Psoas muscle (tissue), 8 donors: Measurements from ENCODE around the gene EXOSC2. TPM values are rescaled to one million over a fixed set of nuclear protein-coding genes. Genes with fewer than 3 reads are reported as not detected.

Source experiments
- ATAC-seq, 4 donors: fragments of 200-7000 bp; cut with Tn5 transposase; one replicate each; pipeline ENCODE4 v1.9.1; 2020; ENCODE audit warnings: moderate library complexity in 3 of 4, mild to moderate bottlenecking in 2 of 4
- DNase-seq, 2 donors: peaks; one replicate each; pipeline ENCODE4 v3.0.0-alpha.2; 2020
- H3K27ac ChIP-seq: fragments of 200-600 bp; one replicate; pipeline ENCODE4 v1.8.0; 2022
- H3K27me3 ChIP-seq, 3 donors: fragments of 200-600 bp in 1 of 3; one replicate each; pipeline versions ENCODE4 v1.6.1 to v1.8.0; 2013 to 2022; ENCODE audit warnings: low read length in 2 of 3, mild to moderate bottlenecking in 2 of 3, moderate library complexity in 1 of 3; ENCODE audit not compliant: insufficient read depth in 3 of 3
- H3K36me3 ChIP-seq, 2 donors: fragments of 200-600 bp in 1 of 2; one replicate each; pipeline versions ENCODE4 v1.6.1 to v1.8.0; 2013 to 2022; ENCODE audit warnings: low read depth in 1 of 2, mild to moderate bottlenecking in 1 of 2, moderate library complexity in 1 of 2; ENCODE audit not compliant: insufficient read depth in 1 of 2
- H3K4me1 ChIP-seq: fragments of 200-600 bp; one replicate; pipeline ENCODE4 v1.8.0; 2022
- H3K4me3 ChIP-seq: fragments of 200-600 bp; one replicate; pipeline ENCODE4 v1.8.0; 2022; ENCODE audit warnings: mild to moderate bottlenecking
- H3K9me3 ChIP-seq: fragments of 200-600 bp; one replicate; pipeline ENCODE4 v1.8.0; 2022
- CTCF ChIP-seq: fragments of 200-600 bp; IDR thresholded peaks from one replicate; pipeline ENCODE4 v1.8.0; 2022; ENCODE audit warnings: antibody characterized with exemption
- WGBS, 3 donors: extraction: QIAGEN DNeasy Blood & Tissue Kit; methylation state at CpG; one replicate each; pipeline versions ENCODE4 v1.1.6 to v1.1.7; 2013; 5-methylcytosine and 5-hydroxymethylcytosine counted together
- intact Hi-C, 2 donors: fragments of 100-400 bp; cut with DNase I; formaldehyde crosslinking; loops; one replicate each; pipeline versions ENCODE4 v1.11.0 to v1.14.2; 2022
- polyA plus RNA-seq, 3 donors: library from polyadenylated mRNA; stranded (reverse); fragments of 200-250 nt; gene quantifications; one replicate each; pipeline ENCODE4 v1.2.3, GENCODE V29; 2013
- total RNA-seq, 4 donors: library from RNA; stranded (reverse); fragmentation: NEBNext Ultra II Directional in 2 of 4; extraction: Animal tissue kit (Norgen Biotek cat#: 25700) in 2 of 4; gene quantifications; one replicate each; pipeline versions ENCODE4 v1.2.1 to v1.2.4, GENCODE V29; 2021 to 2023
- donor health status: healthy with polysubstance abuse.
- donor health status: DM: no; HTN: no; CAD: no; lungs with moderate emphysema.
- donor health status: Bipolar disorder and iron deficiency.
- donor health status: healthy.
- donor health status: DM: yes; HTN: yes; CAD: no.
- donor health status: DM: no; HTN: no; CAD: no.
- donor health status: DM: no; HTN: no; CAD: no.
- donor health status: DM: yes; HTN: yes; CAD: no.

The EXOSC2 gene
- total and polyA plus RNA-seq, 7 donors, result 11.8 to 25.0 (median 15.5) TPM

GRCh38 chr9:130713286-130713960, 19.8 kb downstream of the EXOSC2 start:
- peak overlapping the region; percentile 89 for H3K27ac ChIP-seq
- peak in 2 of 4 donors; percentile 0 to 7 for ATAC-seq
- DNase-seq, result peak in 1 of 2 donors; percentile 62
- intact Hi-C loops, result loop anchor here in 1 of 2 donors (5.0 kb wide), 1 partner anchor 54 kb away; no protein-coding TSS in a partner anchor
- TF ChIP-seq CTCF, result no peak
- H3K36me3 ChIP-seq, result no peaks in the 10 kb centered on the region
- no peaks in the 10 kb centered on the region for H3K9me3 ChIP-seq
- H3K27me3 ChIP-seq, result no peaks in the 10 kb centered on the region
- H3K4me1 ChIP-seq, result peaks cover 25% of the 10 kb centered on the region
- H3K4me3 ChIP-seq, result peak overlapping the region; percentile 94
- WGBS, 3 donors, result 0 to 1% (median 0%) methylated on average over 33 to 37 of the region's 37 CpGs

DNA sequence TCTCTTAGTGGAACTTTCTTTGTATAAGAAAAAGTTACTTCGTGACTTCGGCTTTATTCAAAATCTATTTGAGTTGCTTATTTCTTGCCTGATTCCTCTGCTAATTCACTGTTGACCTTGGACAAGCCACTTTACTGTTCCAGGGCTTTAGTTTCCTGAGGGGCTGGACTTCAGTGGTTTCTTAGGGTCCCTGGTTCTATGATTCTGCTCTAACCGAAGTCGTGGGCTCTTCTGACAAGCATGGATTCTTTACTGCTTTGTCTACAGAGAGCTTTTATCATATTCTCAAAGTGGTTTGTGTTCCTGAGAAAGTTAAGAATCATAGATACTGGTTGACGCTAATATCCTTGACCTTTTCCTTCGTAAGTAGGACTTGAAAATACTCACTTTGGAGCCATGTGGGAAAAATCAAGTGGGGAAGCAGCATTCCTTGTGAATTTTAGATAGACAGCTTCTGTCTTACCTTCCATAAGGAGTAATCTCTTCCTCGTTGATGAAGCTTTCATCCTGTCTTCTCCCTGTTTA, 21.1 kb downstream of the EXOSC2 start:
- intact Hi-C loops, result loop anchor here in 1 of 2 donors (5.0 kb wide), 1 partner anchor 53 kb away; no protein-coding TSS in a partner anchor
- ATAC-seq, result no peak

GRCh38 chr9:130715270-130715669, 21.7 kb downstream of the EXOSC2 start:
- peaks cover 25% of the 10 kb centered on the region for H3K4me1 ChIP-seq
- no peaks in the 10 kb centered on the region for H3K9me3 ChIP-seq
- no peak for TF ChIP-seq CTCF
- peak overlapping the region; percentile 14 for H3K27ac ChIP-seq
- DNase-seq (no peak), ATAC-seq (no peak)
- no peaks in the 10 kb centered on the region for H3K27me3 ChIP-seq
- H3K4me3 ChIP-seq, result peak overlapping the region; percentile 94
- 8 to 9% (median 9%) methylated on average over 3 of the region's 3 CpGs for WGBS, 3 donors
- no peaks in the 10 kb centered on the region for H3K36me3 ChIP-seq
- intact Hi-C loops, result no loop called here

More for the DNA sequence above, 21.1 kb downstream of the EXOSC2 start:
- no peaks in the 10 kb centered on the region for H3K36me3 ChIP-seq
- DNase-seq, result no peak
- no peaks in the 10 kb centered on the region for H3K27me3 ChIP-seq
- peaks cover 25% of the 10 kb centered on the region for H3K4me1 ChIP-seq
- peak overlapping the region; percentile 94 for H3K4me3 ChIP-seq
- H3K9me3 ChIP-seq, result no peaks in the 10 kb centered on the region
- TF ChIP-seq CTCF, result no peak
- 15 to 25% (median 18%) methylated on average over 7 of the region's 7 CpGs for WGBS, 3 donors
- H3K27ac ChIP-seq, result peak overlapping the region; percentile 89

- ATAC-seq, result no peak
- H3K9me3 ChIP-seq, result no peaks in the 10 kb centered on the region
- WGBS, 3 donors, result 82 to 90% (median 87%) methylated on average over 3 of the region's 3 CpGs
- no peak for TF ChIP-seq CTCF
- H3K4me3 ChIP-seq, result no peak overlapping the region
- DNase-seq, result no peak
- H3K36me3 ChIP-seq, result no peaks in the 10 kb centered on the region
- H3K27me3 ChIP-seq, result no peaks in the 10 kb centered on the region
- intact Hi-C loops, result no loop called here
- H3K4me1 ChIP-seq, result peaks cover 21% of the 10 kb centered on the region
- no peak overlapping the region for H3K27ac ChIP-seq
Observed at GRCh38 chr9:130718562-130718961, 25.0 kb downstream of the EXOSC2 start.
